ENCODE results near the gene ELP2. TPM values are rescaled to one million over a fixed set of nuclear protein-coding genes. Genes with fewer than 3 reads are reported as not detected.

Gene ELP2
- total RNA-seq, 1 donor from 2014 or later: 62.2 TPM

- no peak overlapping the region for H3K4me3 ChIP-seq
- no peak overlapping the region for H3K27ac ChIP-seq
- H3K4me1 ChIP-seq: peaks cover 21% of the 10 kb centered on the region
- no peaks in the 10 kb centered on the region for H3K36me3 ChIP-seq
- intact Hi-C loops (cut with DNase I): no loop called here
- H3K9me3 ChIP-seq: no peaks in the 10 kb centered on the region
- ATAC-seq (no peak), DNase-seq (no peak)
- H3K27me3 ChIP-seq (ENCODE audit: low read depth): no peaks in the 10 kb centered on the region
- no peak for TF ChIP-seq CTCF (IDR thresholded peaks at IDR 0.05)
Observed at GRCh38 chr18:36189486-36189885, 59.8 kb downstream of the ELP2 start.

GRCh38 chr18:36191286-36191685, 61.6 kb downstream of the ELP2 start:
- no peak for ATAC-seq
- TF ChIP-seq CTCF (IDR thresholded peaks at IDR 0.05): no peak
- intact Hi-C loops (cut with DNase I): no loop called here
- DNase-seq: no peak
- H3K36me3 ChIP-seq: no peaks in the 10 kb centered on the region
- no peak overlapping the region for H3K27ac ChIP-seq
- H3K4me3 ChIP-seq: no peak overlapping the region
- no peaks in the 10 kb centered on the region for H3K27me3 ChIP-seq (ENCODE audit: low read depth)
- H3K4me1 ChIP-seq: peaks cover 19% of the 10 kb centered on the region
- no peaks in the 10 kb centered on the region for H3K9me3 ChIP-seq

GRCh38 chr18:36191711-36192110, 62.0 kb downstream of the ELP2 start:
- no peak overlapping the region for H3K27ac ChIP-seq
- ATAC-seq (no peak), DNase-seq (no peak)
- H3K9me3 ChIP-seq: no peaks in the 10 kb centered on the region
- no peaks in the 10 kb centered on the region for H3K27me3 ChIP-seq (ENCODE audit: low read depth)
- peaks cover 15% of the 10 kb centered on the region for H3K4me1 ChIP-seq
- H3K36me3 ChIP-seq: no peaks in the 10 kb centered on the region
- TF ChIP-seq CTCF (IDR thresholded peaks at IDR 0.05): no peak
- no peak overlapping the region for H3K4me3 ChIP-seq
- intact Hi-C loops (cut with DNase I): no loop called here

GRCh38 chr18:36194600-36195315, 65.1 kb downstream of the ELP2 start:
- peak; percentile 68 to 77 for ATAC-seq

GRCh38 chr18:36195427-36196122, 65.9 kb downstream of the ELP2 start:
- no peak overlapping the region for H3K27ac ChIP-seq
- no peaks in the 10 kb centered on the region for H3K4me1 ChIP-seq
- ATAC-seq (peak; percentile 12 to 28), DNase-seq (no peak)
- no peaks in the 10 kb centered on the region for H3K27me3 ChIP-seq (ENCODE audit: low read depth)
- no peaks in the 10 kb centered on the region for H3K9me3 ChIP-seq
- intact Hi-C loops (cut with DNase I): no loop called here
- no peak overlapping the region for H3K4me3 ChIP-seq
- TF ChIP-seq CTCF (IDR thresholded peaks at IDR 0.05): no peak
- H3K36me3 ChIP-seq: no peaks in the 10 kb centered on the region

More at GRCh38 chr18:36194600-36195315, 65.1 kb downstream of the ELP2 start:
- H3K4me3 ChIP-seq: no peak overlapping the region
- DNase-seq: no peak
- no peaks in the 10 kb centered on the region for H3K27me3 ChIP-seq (ENCODE audit: low read depth)
- no peak for TF ChIP-seq CTCF (IDR thresholded peaks at IDR 0.05)
- H3K27ac ChIP-seq: no peak overlapping the region
- H3K9me3 ChIP-seq: no peaks in the 10 kb centered on the region
- no peaks in the 10 kb centered on the region for H3K36me3 ChIP-seq
- H3K4me1 ChIP-seq: no peaks in the 10 kb centered on the region
- intact Hi-C loops (cut with DNase I): no loop called here

Data from lower lobe of right lung (tissue), 2 donors.